ENCODE results near the gene SASH1. TPM values are rescaled to one million over a fixed set of nuclear protein-coding genes. Genes with fewer than 3 reads are reported as not detected.
A peak's percentile ranks its signal among the peaks of the same experiment; 100 is the strongest.

The SASH1 gene
- total and polyA plus RNA-seq, 9 donors: 8.6 to 35.2 (median 18.2) TPM

- no peak for DNase-seq
- Histone ChIP-seq H3K4me1 (ENCODE audit: insufficient read depth) (peaks cover 4% of the 10 kb centered on the region), H3K27ac (peak overlapping the region in 1 of 2 donors; percentile 23), H3K27me3 (no peaks in the 10 kb centered on the region), H3K36me3 (no peaks in the 10 kb centered on the region), H3K4me3 (no peak overlapping the region), H3K9me3 (no peaks in the 10 kb centered on the region)
- no peak for TF ChIP-seq CTCF (IDR thresholded peaks at IDR 0.05)
- TF ChIP-seq EP300 (IDR thresholded peaks at IDR 0.05): no peak
- no peak for TF ChIP-seq POLR2A (IDR thresholded peaks at IDR 0.05)
- intact Hi-C loops (cut with DNase I): no loop called here
- 3 to 9% (median 3%) methylated on average over 1 of the region's 1 CpG for WGBS, 3 donors
These were observed 178.9 kb downstream of the SASH1 start for GRCh38 chr6:148521586-148521985.

DNA sequence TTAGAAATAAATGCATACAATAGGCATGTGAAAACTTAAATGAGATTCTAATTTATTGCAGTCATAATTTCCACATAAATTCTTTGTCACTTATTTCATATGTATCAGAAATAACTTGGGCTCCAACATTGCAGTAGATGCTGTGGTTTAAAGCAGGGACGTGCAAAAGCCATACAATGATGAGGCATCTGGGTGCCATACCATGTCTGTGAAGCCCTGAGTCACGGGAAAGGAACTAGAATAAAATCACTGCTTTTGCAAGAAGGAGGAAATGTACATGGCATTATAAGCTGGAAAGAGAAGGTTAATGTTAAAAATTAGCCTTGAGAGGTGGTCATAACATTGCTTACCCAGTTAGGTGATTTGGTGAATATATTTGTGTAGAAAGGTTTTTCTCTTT lies 180.4 kb downstream of the SASH1 start:
- intact Hi-C loops (cut with DNase I): no loop called here
- no peak overlapping the region for H3K27ac ChIP-seq

GRCh38 chr6:148523551-148523950 lies 180.9 kb downstream of the SASH1 start:
- Histone ChIP-seq H3K9me3 (no peaks in the 10 kb centered on the region), H3K36me3 (no peaks in the 10 kb centered on the region), H3K4me3 (no peak overlapping the region), H3K27ac (no peak overlapping the region), H3K4me1 (ENCODE audit: insufficient read depth) (peaks cover 4% of the 10 kb centered on the region), H3K27me3 (no peaks in the 10 kb centered on the region)
- WGBS, 3 donors: 56 to 83% (median 58%) methylated on average over 4 of the region's 4 CpGs
- intact Hi-C loops (cut with DNase I): no loop called here
- TF ChIP-seq CTCF (IDR thresholded peaks at IDR 0.05) (no peak), POLR2A (IDR thresholded peaks at IDR 0.05) (no peak), EP300 (IDR thresholded peaks at IDR 0.05) (no peak)
- DNase-seq: no peak

More for the DNA sequence above, 180.4 kb downstream of the SASH1 start:
- Histone ChIP-seq H3K36me3 (no peaks in the 10 kb centered on the region), H3K4me3 (no peak overlapping the region), H3K9me3 (no peaks in the 10 kb centered on the region), H3K27me3 (no peaks in the 10 kb centered on the region), H3K4me1 (ENCODE audit: insufficient read depth) (peaks cover 4% of the 10 kb centered on the region)
- no peak for DNase-seq
- TF ChIP-seq CTCF (IDR thresholded peaks at IDR 0.05) (no peak), POLR2A (IDR thresholded peaks at IDR 0.05) (no peak)
- WGBS, 3 donors: 90 to 93% (median 93%) methylated on average over 2 of the region's 2 CpGs

- Histone ChIP-seq H3K36me3 (no peaks in the 10 kb centered on the region), H3K9me3 (no peaks in the 10 kb centered on the region), H3K27ac (peak overlapping the region in 1 of 2 donors; percentile 20), H3K4me1 (ENCODE audit: insufficient read depth) (peaks cover 4% of the 10 kb centered on the region), H3K27me3 (no peaks in the 10 kb centered on the region), H3K4me3 (peak overlapping the region; percentile 11)
- TF ChIP-seq EP300 (IDR thresholded peaks at IDR 0.05): no peak
- no peak for TF ChIP-seq POLR2A (IDR thresholded peaks at IDR 0.05)
- 11 to 27% (median 12%) methylated on average over 7 of the region's 7 CpGs for WGBS, 3 donors
- intact Hi-C loops (cut with DNase I): no loop called here
- no peak for DNase-seq
These were observed 181.8 kb downstream of the SASH1 start for GRCh38 chr6:148524471-148524882.

- no peak for DNase-seq
- peak overlapping the region in 1 of 2 donors; percentile 33 for H3K27ac ChIP-seq
- H3K4me3 ChIP-seq: peak overlapping the region; percentile 11
- WGBS, 3 donors: 39 to 51% (median 40%) methylated on average over 8 of the region's 8 CpGs
- H3K9me3 ChIP-seq: no peaks in the 10 kb centered on the region
- no peaks in the 10 kb centered on the region for H3K27me3 ChIP-seq
- peaks cover 4% of the 10 kb centered on the region for H3K4me1 ChIP-seq (ENCODE audit: insufficient read depth)
- no peaks in the 10 kb centered on the region for H3K36me3 ChIP-seq
- TF ChIP-seq EP300 (IDR thresholded peaks at IDR 0.05): no peak
- no peak for TF ChIP-seq POLR2A (IDR thresholded peaks at IDR 0.05)
- no peak for TF ChIP-seq CTCF (IDR thresholded peaks at IDR 0.05)
- intact Hi-C loops (cut with DNase I): no loop called here
These were observed 182.3 kb downstream of the SASH1 start for GRCh38 chr6:148524976-148525375.

Measured in ovary (tissue), 9 donors.